Left kidney (tissue), 8 donors: ENCODE measurements around the gene PDPK1. TPM values are rescaled to one million over a fixed set of nuclear protein-coding genes. Genes with fewer than 3 reads are reported as not detected.

Experiments
- DNase-seq: peaks from one replicate; pipeline ENCODE4 v3.0.0-alpha.2; 2013
- long read RNA-seq, 8 donors: transcript quantifications; one replicate each; lab custom pipeline, GENCODE V29; 2026
- polyA plus RNA-seq: library from polyadenylated mRNA; unstranded; fragments of 120-200 nt; gene quantifications from one replicate; pipeline ENCODE4 v1.2.1, GENCODE V29; 2013; ENCODE audit not compliant: insufficient read length

Gene PDPK1
- polyA plus RNA-seq, result 58.4 TPM
- long read RNA-seq, donor 1, full-length matches to known transcripts, result 13 of 18 reads
- long read RNA-seq, donor 1, partial matches to known transcripts, result 5 of 18 reads
- long read RNA-seq, donor 1, other reads (novel, unspliced or antisense), result 0 of 18 reads
- long read RNA-seq, donor 2, full-length matches to known transcripts, result 13 of 20 reads
- long read RNA-seq, donor 2, partial matches to known transcripts, result 7 of 20 reads
- long read RNA-seq, donor 2, other reads (novel, unspliced or antisense), result 0 of 20 reads
- long read RNA-seq, donor 3, full-length matches to known transcripts, result 5 of 5 reads
- long read RNA-seq, donor 3, partial matches to known transcripts, result 0 of 5 reads
- long read RNA-seq, donor 3, other reads (novel, unspliced or antisense), result 0 of 5 reads
- long read RNA-seq, donor 4, full-length matches to known transcripts, result 1 of 1 reads
- long read RNA-seq, donor 4, partial matches to known transcripts, result 0 of 1 reads
- long read RNA-seq, donor 4, other reads (novel, unspliced or antisense), result 0 of 1 reads
- long read RNA-seq, donor 5, full-length matches to known transcripts, result 12 of 12 reads
- long read RNA-seq, donor 5, partial matches to known transcripts, result 0 of 12 reads
- long read RNA-seq, donor 5, other reads (novel, unspliced or antisense), result 0 of 12 reads
- long read RNA-seq, donor 6, full-length matches to known transcripts, result 8 of 16 reads
- long read RNA-seq, donor 6, partial matches to known transcripts, result 8 of 16 reads
- long read RNA-seq, donor 6, other reads (novel, unspliced or antisense), result 0 of 16 reads
- long read RNA-seq, donor 7, full-length matches to known transcripts, result 12 of 12 reads
- long read RNA-seq, donor 7, partial matches to known transcripts, result 0 of 12 reads
- long read RNA-seq, donor 7, other reads (novel, unspliced or antisense), result 0 of 12 reads
- long read RNA-seq, donor 8, full-length matches to known transcripts, result 3 of 3 reads
- long read RNA-seq, donor 8, partial matches to known transcripts, result 0 of 3 reads
- long read RNA-seq, donor 8, other reads (novel, unspliced or antisense), result 0 of 3 reads

DNA sequence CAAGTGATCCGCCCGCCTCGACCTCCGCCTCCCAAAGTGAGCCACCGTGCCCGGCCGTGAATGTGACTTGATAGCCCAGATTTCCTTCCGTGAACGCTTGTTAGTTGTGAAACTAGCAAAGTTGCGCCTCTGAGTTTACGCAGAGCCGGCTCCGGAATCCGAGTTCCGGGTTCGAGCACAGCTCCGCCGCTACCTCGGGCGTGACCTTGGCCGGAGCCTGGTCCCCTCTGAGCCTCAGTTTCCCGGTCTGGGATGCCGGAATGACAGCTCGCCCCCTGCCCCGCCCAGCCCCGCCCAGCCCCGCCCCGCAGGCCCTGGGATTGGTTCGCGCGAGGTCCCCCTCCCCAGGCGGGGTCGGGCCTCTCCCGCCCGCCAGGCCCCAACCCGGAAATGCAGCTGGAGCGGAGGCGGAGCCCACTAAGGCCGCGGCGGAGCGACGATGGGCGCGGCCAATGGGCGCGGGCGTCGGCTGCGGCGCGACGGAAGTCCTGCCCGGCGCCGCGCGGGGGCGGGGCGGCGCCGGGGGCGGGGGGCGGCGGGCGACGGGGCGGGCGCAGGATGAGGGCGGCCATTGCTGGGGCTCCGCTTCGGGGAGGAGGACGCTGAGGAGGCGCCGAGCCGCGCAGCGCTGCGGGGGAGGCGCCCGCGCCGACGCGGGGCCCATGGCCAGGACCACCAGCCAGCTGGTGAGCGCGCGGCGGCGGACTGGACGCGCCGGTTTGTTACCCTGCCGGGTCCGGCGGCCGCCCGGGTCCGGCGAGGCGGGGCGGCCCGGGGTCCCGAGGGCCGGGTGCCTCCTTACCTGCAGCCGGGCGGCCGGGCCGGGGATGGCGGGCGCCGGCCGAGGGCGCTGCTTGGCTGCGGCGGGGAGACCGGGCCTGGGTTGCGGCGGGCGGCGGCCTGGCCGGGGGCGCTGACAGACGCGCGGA is at the start of gene PDPK1:
Gene PDPK1 (plus strand): TSS at position 571 of the 929 bp plus-strand sequence. CDS start 92 bp downstream, at position 663.
- peak; percentile 94 for DNase-seq

DNA sequence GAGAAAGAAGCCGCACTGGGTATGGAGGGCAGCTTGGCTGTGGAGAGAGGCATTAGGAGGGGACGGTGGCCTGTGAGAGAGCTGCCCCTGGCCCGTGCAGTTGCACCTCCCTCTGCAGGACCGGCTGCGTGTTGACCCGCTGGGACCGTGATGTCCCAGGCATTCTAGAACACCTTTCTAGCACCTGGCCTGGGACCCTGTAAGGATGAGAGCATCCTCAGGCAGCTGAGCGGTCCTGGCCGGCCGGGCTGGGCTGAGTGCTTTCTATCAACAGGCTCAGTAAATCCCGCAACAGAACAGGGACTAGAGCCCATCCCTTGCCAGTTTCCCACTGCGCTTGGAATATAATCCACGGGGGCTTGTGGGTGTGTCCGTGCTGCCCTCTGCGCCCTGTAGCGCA is 48.2 kb upstream of the PDPK1 start:
- no peak for DNase-seq

- DNase-seq, result no peak
Measured at GRCh38 chr16:2490190-2491105, 47.4 kb upstream of the PDPK1 start.

GRCh38 chr16:2492292-2492691 is 45.5 kb upstream of the PDPK1 start:
- no peak for DNase-seq

DNA sequence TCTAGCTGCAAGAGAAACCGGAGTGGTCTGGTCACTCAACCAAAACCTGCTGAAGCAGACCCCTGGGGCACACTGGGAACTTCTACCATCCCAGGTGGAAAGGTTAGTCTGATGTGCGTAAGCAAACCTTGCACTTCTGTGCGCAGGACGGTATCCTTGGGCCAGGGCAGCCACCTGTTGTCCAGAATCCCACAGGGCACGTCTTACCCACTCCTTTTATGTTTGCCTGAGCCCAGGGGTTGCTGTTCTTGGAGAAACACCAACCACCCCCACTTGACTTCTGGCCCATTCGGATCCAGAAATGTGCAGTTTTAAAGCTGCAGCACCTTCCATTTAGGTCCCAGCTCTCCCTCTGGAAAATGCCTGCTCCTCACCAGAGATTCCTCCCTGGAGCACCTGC is 44.2 kb upstream of the PDPK1 start:
- DNase-seq, result no peak

DNA sequence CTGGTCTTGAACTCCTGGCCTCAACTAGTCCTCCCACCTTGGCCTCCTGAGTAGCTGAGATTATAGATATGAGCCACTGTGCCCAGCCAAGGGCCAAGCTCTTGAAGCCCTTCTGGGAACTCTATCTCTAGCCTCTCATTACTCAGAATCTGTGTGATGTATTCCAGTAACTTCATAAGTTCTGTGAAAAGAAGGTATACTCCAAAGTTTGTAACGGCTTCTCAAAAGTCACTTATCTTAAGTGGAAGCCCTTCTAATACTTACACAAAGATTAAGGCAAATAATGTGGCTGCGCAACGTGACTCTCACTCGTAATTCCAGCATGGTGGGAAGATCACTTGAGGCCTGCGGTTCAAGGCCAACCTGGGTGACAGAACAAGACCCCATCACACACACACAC is 43.2 kb upstream of the PDPK1 start:
- no peak for DNase-seq

DNA sequence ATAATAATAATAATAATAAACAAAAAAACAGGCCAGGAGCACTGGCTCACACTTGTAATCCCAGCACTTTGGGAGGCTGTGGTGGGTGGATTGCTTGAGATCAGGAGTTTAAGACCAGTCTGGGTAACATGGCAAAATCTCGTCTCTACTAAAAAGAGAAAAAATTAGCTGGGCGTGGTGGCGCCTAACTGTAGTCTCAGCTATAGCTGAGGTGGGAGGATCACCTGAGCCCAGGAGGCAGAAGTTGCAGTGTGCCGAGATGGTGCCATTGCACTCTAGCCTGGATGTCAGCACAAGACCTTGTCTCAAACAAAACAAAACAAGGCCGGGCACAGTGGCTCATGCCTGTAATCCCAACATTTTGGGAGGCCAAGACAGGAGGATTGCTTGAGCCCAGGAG is 42.8 kb upstream of the PDPK1 start:
- no peak for DNase-seq

GRCh38 chr16:2496223-2497115 is 41.4 kb upstream of the PDPK1 start:
- no peak for DNase-seq

- no peak for DNase-seq
Measured at GRCh38 chr16:2497116-2497630, 40.6 kb upstream of the PDPK1 start.

DNA sequence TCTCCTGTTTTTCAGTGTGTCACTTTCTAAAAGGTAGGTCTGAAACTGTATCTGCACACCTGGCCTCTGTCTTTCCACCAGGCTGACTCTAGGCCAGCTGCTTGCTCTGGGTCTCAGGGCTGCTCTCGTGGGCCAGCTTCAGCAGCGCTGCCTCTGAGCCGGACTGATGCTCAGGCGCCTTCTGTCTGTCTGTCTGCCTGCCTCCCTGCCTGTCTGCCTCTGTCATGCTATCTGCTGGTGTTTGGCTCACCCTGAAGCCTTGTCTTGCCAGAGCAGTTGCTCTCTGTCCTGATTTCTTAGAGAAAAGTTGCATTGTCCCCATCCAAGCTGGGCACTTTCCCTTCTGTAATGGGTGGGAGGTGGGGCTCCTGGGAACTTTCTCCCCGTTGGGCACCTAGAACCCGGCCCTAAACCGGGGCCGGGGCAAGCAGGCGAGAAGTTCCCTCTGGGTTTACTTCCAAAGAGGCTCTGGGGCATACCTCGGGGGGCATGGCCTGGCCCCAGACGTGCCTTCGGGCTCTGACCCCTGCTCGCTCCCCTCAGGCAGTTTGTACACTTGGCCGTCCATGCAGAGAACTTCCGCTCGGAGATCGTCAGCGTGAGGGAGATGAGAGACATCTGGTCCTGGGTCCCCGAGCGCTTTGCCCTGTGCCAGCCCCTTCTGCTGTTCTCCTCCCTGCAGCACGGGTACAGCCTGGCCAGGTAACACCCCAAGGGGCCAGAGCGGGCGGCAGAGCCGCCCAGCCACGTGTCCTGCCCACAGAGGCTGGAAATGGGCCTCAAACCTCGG is 39.9 kb upstream of the PDPK1 start:
- no peak for DNase-seq

DNA sequence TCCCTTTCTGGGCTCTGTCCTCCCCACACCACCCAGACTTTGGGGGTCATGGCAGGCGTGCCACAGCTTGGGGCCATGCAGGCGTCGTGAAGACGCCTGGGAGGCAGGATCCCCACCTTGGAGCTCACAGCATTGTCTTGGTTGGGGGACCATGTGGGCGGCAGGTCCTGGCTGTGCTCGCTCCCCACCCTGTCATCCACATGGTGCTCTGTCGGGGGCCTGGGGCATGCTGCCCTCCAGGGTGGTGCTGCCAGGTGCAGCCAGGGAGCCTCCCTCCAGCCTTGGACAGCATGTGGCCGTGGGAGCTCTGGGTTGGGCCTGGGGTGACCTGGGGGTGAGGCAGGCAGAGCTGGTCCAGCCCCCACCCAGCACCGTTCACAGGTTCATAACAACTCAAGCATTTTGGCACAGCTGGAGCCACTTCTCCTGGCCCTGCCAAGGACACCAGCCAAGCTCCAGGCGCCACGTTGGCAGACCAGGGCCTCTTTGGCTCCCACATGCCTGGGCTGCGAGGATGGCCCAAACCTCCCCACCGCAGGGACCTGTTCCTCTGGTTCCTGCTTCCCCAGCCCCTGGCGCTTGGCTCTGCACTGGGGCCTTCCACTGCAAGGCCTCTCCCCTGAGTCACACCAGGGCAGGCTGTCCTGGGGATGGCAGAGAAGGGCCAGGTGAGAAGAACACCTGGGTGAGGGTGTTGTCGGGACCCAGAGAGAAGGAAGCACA is 39.1 kb upstream of the PDPK1 start:
- no peak for DNase-seq

DNA sequence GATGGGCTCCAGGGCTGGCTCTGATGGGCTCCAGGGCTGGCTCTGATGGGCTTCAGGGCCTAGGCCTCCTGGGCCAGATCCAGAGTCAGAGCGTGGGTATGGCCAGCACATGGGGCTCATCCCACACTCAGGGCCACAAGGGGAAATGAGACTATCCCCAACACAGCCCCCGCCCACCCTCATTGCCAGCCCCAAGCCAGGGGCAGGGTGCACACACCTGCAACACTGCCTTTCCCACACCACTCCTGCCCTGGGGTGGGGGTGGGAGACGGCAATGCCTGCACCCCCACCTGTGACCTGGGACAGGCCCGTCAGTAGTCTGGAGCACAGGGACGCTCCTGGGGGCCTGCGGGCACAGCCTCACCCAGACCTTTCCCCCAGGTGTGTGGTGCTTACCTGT is 38.4 kb upstream of the PDPK1 start:
- DNase-seq, result no peak

DNA sequence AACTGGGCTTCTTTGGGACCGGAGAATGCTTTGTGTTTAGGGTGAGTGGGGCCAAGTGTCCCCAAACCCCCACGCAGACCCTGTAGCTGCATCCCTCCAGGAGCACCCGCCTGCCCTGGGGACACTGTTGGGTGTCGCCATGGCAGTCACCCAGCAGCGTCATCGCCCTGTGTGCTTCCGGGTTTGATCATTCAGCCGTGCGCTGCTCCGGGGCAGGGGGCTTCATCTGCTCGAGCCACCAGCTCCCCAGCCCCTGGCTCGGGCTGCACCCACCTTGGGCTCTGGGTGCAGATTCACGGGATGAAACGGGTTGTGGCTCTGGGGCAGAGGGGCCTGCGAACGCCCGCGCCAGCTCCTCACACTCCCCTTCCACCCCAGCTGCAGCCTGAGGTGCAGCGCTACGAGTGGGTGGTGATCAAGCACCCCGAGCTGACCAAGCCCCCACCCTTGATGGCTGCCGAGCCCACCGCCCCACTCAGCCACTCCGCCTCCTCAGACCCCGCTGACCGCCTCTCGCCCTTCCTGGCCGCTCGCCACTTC is 37.9 kb upstream of the PDPK1 start:
- DNase-seq, result no peak

DNA sequence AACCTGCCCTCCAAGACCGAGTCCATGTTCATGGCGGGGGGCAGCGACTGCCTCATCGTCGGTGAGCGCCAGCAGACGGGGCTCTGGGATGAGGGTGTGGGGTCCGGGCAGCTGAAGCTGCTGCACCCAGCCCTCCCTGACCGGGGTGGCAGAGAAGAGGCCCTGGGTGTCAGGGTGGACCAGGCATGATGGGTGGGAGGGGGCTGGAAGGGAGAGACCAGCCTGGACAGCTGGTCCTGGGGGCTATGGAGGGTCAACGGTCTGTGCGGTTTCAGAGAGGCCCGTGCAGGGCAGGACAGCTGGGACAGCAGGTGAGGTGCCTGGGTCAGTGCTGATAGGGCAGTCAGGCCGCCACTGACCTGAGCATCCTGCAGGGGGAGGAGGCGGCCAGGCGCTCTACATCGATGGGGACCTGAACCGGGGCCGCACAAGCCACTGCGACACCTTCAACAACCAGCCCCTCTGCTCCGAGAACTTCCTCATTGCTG is 37.3 kb upstream of the PDPK1 start:
- DNase-seq, result no peak

DNA sequence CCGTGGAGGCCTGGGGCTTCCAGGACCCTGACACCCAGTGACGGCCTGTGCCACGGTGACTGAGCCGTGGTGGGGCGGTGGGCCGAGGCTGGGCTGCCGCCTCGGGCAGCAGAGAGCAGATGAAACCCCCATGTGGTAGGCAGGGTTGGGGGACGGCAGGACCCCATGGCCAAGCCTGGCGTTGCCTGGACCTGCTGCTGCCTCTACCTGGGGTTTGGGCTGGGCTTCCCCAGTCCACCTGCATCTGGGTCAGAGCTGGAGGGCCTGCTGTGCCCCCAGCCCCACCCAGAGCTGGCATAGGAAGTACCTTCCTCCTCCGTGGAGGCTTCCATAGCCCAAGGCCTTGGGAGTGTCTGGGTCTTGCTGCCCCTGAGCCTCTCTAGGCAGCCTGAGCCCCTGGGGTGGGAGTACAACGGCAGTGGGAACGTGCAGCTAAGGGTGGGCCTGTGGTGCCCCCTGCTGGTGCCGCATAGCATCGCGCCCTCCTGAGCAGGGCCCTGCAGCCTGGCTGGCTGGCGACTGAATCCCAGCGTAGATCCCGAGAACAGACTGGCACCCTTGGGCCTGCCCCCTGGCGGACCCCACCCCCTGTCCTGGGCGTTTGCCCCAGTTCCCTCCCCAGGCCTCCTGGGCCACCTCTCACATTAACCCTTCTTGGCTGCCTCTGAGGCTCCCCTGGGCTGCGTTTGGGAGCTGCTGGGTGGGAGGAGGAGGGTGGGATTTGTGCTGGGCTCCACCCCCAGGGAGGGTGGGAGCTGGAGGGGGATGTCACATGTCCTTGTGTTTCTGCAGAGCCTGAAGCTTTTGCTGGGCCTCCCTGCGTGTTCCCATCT is 36.7 kb upstream of the PDPK1 start:
- DNase-seq, result peak; percentile 88
